IPS-18c (cell line): Measurements from ENCODE around the gene MAT2B.

Experiments
- H3K4me3 ChIP-seq: 2 replicates; pipeline ENCODE4 v1.7.0; 2013; ENCODE audit warnings: low read depth, mild to moderate bottlenecking, low read length, moderate library complexity; ENCODE audit not compliant: insufficient read depth
- H3K9me3 ChIP-seq: one replicate; pipeline ENCODE4 v1.6.1; 2013; ENCODE audit warnings: mild to moderate bottlenecking, low read length, moderate library complexity; ENCODE audit not compliant: control insufficient read depth, insufficient read depth

Gene MAT2B

GRCh38 chr5:163505368-163506094 lies at the start of gene MAT2B:
TSS of gene MAT2B (plus strand) at chr5:163505619. CDS start at chr5:163505687, 68 bp downstream.
- H3K9me3 ChIP-seq = no peaks in the 10 kb centered on the region

GRCh38 chr5:163456029-163456589 lies 49.3 kb upstream of the MAT2B start:
- H3K4me3 ChIP-seq = no peak overlapping the region
- no peaks in the 10 kb centered on the region for H3K9me3 ChIP-seq

More at GRCh38 chr5:163505368-163506094, at the start of gene MAT2B:
- H3K4me3 ChIP-seq = peak within 1 kb of the TSS; percentile 89

- no peak overlapping the region for H3K4me3 ChIP-seq
Measured at GRCh38 chr5:163456840-163457239, 48.6 kb upstream of the MAT2B start.

GRCh38 chr5:163458778-163459385 lies 46.5 kb upstream of the MAT2B start:
- H3K4me3 ChIP-seq = peak overlapping the region; percentile 92
- no peaks in the 10 kb centered on the region for H3K9me3 ChIP-seq

More at GRCh38 chr5:163456840-163457239, 48.6 kb upstream of the MAT2B start:
- H3K9me3 ChIP-seq = no peaks in the 10 kb centered on the region

- Histone ChIP-seq H3K4me3 (peak overlapping the region; percentile 92), H3K9me3 (no peaks in the 10 kb centered on the region)
Measured at GRCh38 chr5:163459462-163459818, 46.0 kb upstream of the MAT2B start.

- Histone ChIP-seq H3K4me3 (peak within 1 kb of the TSS; percentile 92), H3K9me3 (no peaks in the 10 kb centered on the region)
Measured at GRCh38 chr5:163459819-163460561, 45.4 kb upstream of the MAT2B start, which contains the start of gene NUDCD2. TSS of gene NUDCD2 (minus strand) at chr5:163460102. CDS start at chr5:163460050, 52 bp downstream.

GRCh38 chr5:163460562-163461171 lies 44.8 kb upstream of the MAT2B start, which contains the start of gene HMMR:
TSS of gene HMMR (plus strand) at chr5:163460632. CDS start at chr5:163460693, 61 bp downstream.
- Histone ChIP-seq H3K4me3 (peak within 1 kb of the TSS; percentile 92), H3K9me3 (no peaks in the 10 kb centered on the region)

GRCh38 chr5:163463063-163463435 lies 42.4 kb upstream of the MAT2B start:
- no peak overlapping the region for H3K4me3 ChIP-seq

GRCh38 chr5:163467682-163468081 lies 37.7 kb upstream of the MAT2B start:
- no peak overlapping the region for H3K4me3 ChIP-seq
- H3K9me3 ChIP-seq = no peaks in the 10 kb centered on the region

More at GRCh38 chr5:163463063-163463435, 42.4 kb upstream of the MAT2B start:
- H3K9me3 ChIP-seq = no peaks in the 10 kb centered on the region

- Histone ChIP-seq H3K4me3 (no peak overlapping the region), H3K9me3 (no peaks in the 10 kb centered on the region)
Measured at GRCh38 chr5:163473635-163474243, 31.7 kb upstream of the MAT2B start.

- H3K4me3 ChIP-seq = no peak overlapping the region
- no peaks in the 10 kb centered on the region for H3K9me3 ChIP-seq
Measured at GRCh38 chr5:163475411-163475810, 30.0 kb upstream of the MAT2B start.

GRCh38 chr5:163478126-163478981 lies 27.1 kb upstream of the MAT2B start:
- H3K9me3 ChIP-seq = no peaks in the 10 kb centered on the region
- H3K4me3 ChIP-seq = no peak overlapping the region

GRCh38 chr5:163478982-163479271 lies 26.5 kb upstream of the MAT2B start:
- Histone ChIP-seq H3K9me3 (no peaks in the 10 kb centered on the region), H3K4me3 (no peak overlapping the region)

- Histone ChIP-seq H3K9me3 (peaks cover 10% of the 10 kb centered on the region), H3K4me3 (no peak overlapping the region)
Measured at GRCh38 chr5:163489055-163489744, 16.2 kb upstream of the MAT2B start.

- Histone ChIP-seq H3K4me3 (no peak overlapping the region), H3K9me3 (peaks cover 10% of the 10 kb centered on the region)
Measured at GRCh38 chr5:163489745-163490075, 15.7 kb upstream of the MAT2B start.

GRCh38 chr5:163496286-163496685 lies 9.1 kb upstream of the MAT2B start:
- Histone ChIP-seq H3K9me3 (no peaks in the 10 kb centered on the region), H3K4me3 (no peak overlapping the region)
